Globus pallidus (tissue), 1 donor: ENCODE results near the gene NADK2.

Experiments used
- DNase-seq: peaks from one replicate; pipeline ENCODE4 v3.0.0-alpha.2; 2015; ENCODE audit warnings: low spot score

Gene NADK2

DNA sequence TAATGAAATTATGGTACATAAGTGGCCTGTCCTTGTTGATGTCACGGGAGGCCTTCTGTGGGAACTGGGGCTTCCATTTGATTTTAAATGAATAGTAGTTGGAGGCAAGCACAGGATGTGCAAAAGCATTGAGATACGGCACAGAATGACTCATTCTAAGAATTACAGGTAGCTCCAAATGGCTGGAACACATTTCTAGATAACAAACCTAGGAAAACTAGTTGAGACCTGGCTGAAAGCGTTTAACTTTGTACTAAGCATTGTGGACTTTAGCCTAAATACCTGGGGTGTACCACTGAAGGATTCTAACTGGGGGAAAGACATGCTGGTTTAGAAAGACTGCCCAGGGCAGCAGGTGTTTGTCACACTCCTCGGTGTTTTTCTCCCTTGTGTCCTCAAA, 80.4 kb downstream of the NADK2 start:
- DNase-seq, result no peak

DNA sequence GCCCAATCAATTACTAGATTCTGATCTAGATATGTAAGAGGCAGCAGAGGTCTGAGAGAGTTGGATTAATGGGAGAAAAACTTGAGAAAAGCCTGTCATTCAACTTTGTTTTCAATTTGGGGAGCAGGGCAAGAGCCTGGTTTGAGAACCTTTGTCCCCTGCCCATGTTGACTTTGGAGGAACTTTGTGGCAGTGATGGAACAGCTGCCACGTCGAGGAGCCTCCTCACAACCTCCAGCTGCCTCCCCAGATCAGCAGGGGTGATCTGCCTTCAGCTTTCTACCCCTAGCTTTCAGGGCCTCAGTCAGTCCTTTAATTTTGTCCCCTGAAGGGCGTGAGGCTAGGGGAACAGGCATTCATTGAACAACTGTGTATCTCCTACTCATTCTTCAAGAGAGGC, 81.1 kb downstream of the NADK2 start:
- no peak for DNase-seq

DNA sequence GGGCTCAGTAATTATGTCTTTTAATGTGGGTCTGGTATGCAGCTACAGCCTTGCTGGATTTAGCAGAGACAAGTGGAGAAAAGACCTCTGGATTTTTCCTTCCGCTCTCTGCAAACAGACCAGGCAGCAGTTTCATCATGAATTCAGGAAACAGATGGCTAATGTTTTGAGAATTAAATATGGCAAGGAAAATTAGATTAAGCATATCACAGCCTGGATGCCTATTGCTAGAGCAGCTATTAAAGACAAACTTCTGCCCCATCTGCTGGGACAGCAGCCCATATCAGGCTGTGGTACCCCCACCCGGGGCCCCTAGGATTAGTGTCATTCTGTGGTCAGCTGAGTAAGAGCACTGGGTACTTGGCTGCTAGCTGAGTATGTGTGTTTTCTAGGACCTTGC, 83.6 kb downstream of the NADK2 start:
- DNase-seq, result no peak

DNA sequence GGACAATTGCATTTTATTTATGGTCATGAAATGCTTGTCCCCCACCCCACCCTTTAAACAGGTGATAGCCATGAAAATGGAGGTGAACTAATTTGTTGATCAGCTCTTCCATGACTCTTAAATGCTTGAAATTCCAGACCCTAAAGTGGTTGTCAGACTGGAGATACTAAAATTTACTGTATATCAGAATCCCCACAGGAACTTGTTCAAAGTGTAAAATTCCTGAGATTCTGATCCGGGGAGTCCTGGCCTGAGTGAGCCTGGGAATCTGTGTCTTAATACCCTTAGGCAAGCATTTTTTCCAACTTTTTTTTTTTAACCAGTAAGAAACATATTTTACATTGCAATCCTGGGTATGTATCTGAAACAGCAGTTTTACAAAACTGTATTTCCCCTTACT, 85.1 kb downstream of the NADK2 start:
- DNase-seq, result no peak

DNA sequence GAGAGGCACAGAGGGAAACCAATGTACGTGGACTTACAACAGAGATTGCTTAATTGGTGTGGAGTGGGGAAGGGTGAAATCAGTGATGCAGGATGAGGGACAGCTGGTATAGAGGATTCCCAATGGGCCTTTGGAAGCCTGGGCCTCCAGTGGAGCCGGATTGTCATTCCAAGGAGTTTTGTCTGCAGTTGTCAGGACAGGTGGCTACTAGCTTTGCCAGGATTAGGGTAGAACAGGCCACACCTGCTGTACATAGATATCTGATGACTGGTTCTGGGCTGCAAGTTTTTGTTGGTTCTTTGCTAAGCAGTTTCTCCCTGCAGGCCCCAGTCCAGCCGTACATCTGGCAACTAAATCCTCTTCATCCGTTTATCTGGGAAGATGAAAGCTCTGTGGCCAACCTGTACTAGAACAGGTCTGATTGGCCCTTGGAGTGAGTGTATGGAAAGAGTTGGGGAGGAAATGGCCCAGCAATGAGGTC, 85.6 kb downstream of the NADK2 start:
- DNase-seq, result no peak

DNA sequence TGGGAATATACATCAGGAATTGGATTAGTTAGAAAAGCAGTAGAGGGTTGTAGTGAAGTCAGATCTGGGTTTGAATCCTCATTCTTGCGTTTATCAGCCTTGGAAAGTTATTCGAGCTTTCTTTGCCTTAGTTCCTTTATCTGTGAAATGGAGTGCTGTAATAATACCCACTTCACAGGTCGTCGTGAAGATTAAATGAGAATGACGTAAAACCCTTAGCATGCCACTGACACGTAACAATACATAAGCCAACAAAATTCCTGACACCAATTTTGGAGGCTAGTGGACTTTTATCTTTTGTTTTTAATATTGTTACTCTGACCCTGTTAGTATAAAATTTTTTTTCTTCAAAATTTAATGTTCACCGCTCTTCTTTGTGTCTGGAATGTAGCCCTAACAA, 86.4 kb downstream of the NADK2 start:
- no peak for DNase-seq

DNA sequence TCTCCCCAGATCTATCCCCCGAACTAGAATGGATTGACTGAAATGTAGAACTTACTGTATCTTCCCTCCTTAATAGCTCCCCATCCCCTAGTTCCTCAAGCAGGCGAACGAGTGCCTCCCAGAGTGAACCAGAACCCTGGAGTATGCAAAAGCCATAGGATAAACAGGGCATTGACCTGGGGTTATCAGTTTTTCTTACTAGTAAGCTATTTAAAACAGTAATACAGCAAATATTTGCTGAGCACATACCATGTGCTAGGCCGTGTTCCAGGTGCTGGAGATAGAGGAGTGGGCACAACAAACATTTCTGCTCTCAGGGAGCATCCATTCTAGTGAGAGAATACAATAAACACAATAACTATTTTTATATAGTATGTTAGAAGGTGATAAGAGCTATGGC, 88.0 kb downstream of the NADK2 start:
- DNase-seq, result no peak

DNA sequence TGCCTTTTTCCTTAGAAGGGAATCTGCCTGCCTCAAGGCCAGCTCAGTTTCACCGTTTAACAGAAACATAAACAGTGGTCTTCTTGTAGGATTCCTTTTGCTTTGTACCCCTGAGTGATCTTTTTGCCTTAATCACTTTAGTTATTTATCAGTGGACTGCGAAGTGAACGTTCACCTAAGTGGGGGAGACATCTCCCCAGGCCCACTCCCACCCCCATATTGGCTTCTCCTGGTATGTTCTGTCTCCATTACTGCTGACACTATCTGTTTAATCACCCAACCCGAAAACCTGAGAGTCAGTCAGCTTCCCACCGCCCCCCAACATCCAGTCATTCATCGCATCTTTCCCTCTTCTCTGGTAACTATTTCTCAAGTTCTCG, 88.4 kb downstream of the NADK2 start:
- no peak for DNase-seq

DNA sequence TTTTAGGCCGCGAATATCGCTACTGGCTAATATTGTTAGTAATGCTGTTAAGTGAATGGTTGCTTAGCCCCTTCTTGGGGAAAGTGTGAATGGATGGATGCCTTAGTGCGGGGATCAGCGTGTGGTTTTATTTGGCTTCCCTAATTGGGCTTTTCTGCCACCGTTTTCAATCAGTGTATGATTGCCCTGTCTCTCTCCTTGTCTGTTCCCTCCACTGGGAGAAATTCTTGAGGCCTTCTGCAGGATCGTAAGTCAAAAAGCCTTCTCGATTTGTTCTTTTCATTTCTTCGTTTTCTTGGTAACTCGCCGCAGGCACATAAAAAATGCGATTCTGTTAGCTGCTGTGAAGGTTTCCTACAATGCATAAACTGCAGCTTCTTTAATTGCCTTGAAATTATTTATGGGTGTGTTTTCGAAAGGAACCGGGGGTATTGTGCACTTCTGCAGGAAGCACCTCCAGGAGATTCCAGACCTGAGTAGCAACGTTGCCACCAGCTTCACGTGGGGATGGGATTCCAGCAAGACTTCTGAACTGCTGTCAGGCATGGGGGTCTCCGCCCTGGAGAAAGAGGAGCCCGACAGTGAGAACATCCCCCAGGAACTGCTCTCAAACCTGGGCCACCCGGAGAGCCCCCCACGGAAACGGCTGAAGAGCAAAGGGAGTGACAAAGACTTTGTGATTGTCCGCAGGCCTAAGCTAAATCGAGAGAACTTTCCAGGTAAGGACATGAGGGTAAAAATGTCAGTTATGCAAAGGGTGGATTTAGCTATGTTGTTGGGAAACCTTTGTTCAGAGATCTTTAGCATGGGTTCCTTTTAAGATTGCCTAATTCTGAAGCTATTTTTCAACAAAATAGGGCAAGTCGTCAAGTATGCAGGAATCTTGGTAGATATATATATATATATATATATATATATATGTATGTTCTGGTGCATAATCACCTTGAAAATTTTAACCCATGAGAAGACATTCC, 89.1 kb downstream of the NADK2 start:
- no peak for DNase-seq

DNA sequence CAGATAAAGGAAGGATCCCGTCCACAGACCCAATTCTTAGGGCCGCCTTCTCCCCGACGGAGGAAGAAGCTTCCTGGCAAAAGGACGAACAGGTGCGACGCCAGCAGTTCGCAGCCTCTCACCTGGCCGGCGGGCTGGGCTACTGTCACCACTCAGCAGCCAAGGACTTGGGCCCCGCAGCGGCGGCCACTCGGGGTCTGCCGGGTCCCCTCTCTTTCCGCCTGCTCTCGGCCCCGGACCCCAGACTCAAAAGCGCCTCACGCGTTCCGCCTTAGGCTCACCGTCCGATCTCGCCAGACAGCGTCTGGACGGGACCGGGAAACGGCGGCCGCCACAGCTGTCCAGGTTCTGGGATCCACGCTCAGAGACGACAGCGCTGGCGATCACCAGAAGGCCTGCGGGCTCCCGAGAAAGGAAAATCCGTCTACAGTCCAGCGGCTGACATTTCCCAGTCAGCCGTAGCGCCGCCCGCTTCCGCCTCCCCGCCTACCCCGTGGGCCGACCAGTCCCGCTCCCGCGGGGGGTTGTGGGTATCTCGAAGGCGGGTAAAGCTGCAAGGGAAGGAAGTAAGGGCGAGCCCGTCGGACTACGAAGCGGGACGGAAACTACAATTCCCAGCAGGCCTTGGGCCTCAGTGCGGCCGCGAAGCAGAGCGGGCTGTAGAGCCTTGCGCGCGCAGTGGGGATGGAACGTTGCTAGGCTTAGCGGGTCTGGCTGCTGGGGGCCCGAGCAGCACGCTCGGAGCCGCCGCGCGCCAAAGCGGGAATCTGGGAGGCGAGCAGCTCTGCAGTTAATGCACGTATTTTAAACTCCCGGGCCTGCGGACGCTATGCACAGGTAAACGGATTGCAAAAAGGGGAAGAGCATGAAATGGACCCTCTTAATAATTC, 90.0 kb downstream of the NADK2 start, which contains the start of the genes LMBRD2 and SKP2:
Gene LMBRD2 (minus strand): TSS at position 454 of the 890 bp plus-strand sequence. CDS start 8,538 bp downstream, outside the sequence.
Gene SKP2 (plus strand): TSS at position 678 of the 890 bp plus-strand sequence. CDS start 152 bp downstream, at position 830.
- peak; percentile 99 for DNase-seq

DNA sequence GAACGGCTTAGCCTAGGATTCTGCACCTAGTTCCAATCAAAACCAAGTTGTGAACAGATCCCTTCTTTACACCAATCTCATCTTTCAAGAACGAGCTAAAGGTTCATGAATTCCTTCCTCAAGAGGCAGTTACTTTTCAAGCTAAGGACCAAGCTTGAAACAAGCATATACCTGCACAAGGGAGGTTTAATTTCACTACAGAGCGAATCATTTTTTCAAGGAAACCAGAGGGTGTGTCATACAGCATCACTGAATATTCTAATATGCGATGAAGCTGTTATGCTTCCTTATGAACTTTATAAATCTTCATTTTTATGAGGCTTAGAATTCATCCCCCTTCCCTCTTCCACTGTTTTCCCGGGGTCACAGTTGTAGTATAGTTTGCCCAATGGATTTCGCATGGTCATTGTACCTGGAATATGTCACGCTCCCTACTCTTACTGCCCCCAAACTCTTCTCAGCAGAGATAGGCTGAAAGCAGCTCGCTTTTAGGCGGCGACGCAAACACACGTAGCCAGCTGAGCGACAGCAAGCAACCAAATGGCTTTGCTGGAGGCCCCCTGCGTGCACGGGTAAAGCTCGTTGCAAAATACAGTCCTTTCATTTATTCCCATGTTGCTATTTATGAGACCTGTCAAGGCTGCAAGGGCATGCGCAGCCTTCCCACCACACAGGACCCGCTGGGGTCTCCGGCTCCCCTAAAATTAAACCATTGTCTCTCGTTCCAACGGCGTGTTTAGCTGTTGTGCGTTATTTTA, 90.9 kb downstream of the NADK2 start:
- no peak for DNase-seq

DNA sequence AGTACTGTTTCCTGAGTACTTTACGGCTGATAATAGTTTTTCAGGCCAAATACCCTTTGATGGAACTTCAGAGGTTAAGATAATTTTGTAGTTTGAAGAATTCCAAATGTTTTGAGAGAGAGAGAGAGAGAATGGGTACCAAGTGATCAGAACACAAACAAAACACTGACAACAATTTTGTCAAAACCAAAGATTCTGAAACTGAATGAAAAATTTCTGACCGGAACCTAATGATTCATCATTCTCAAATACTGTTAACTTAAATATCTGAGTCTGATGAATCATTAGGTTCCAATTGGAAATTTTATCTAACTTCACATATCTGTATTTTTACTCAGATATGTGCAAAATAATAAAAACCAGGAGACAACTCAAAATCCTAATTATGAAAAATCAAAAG, 94.0 kb downstream of the NADK2 start:
- no peak for DNase-seq

DNA sequence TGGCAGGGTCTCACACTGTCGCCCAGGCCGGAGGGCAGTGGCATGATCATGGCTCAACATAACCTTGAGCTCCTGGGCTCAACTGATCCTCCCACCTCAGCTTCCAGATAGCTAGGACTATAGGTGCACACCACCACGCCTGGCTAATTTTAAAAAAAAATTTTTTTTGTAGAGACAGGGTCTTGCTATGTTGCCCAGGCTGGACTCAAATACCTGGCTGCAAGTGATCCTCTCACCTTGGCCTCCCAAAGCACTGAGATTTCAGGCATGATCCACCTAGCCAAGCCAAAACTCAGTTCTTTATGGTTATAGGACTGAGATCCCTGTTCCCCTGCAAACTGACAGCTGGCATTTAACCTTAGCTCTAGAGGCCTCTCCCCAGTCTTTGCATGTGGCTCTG, 95.3 kb downstream of the NADK2 start:
- no peak for DNase-seq

DNA sequence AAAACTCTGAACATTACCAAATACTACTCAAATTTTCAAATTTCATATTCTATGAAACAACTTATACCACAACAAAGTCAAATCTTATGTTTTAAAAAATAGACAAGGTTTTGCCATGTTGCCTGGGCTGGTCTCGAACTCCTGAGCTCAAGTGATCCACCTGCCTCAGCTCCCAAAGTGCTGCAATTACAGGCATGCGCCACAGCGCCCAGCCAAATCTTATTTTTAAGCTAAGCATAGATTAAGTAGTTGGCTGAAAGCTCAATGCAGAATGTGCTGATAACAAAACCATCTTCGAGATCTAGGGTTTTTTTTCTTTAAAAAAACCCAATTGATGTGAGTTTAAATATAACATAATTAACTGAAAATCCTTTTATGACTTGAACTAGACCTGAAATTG, 96.4 kb downstream of the NADK2 start:
- DNase-seq, result no peak
